ENCODE results near the gene MAPKAP1.

MAPKAP1 gene

DNA sequence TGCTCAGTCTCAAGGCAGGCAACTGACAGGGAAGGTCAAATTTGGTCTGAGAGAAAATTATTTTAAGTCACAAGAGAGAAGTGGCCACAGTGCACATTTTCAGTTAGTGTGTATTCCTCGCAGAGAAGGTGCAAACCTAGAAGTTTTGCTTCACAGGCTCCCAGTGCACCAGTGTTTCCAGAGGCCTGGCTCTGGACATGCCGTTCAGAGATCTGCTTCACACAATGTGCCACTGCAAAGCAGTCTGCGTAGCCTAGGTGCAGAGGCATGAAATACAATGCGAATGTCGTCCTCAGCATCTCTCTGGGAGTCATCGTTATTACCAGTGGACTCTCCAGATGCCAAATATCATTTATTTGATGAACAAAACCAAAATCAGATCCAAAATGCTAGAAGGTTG, 147.8 kb downstream of the MAPKAP1 start:
- DNase-seq, result no peak

DNA sequence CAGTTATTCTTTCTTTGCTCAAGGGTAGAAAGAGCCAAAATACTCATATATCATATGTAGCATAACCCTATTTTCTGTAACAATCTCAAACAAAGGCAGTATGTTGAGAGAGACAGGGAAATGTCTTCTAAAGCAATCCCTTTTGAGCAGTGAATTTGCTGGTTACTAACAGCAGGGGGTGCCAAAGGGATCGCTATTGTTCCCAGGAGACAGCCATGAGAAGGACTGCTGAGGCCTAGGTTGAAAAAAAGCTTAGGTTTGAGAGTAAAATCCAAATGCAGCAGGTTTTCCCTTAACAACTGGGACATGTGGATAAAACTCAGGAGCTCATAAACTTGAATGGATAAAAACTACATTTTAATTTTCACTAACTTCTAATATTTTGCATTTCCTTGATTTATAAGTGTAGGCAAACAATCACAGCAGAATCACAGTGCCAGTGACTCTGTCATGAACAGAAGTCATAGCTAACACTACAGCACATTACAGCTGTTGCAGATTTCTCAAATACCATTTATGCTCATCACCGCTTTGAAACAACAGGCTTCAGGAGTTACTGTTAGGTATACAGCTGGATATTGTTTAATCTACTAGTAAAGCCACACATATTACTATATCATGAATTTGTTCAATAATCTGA, 148.4 kb downstream of the MAPKAP1 start:
- peak; percentile 9 for DNase-seq

DNA sequence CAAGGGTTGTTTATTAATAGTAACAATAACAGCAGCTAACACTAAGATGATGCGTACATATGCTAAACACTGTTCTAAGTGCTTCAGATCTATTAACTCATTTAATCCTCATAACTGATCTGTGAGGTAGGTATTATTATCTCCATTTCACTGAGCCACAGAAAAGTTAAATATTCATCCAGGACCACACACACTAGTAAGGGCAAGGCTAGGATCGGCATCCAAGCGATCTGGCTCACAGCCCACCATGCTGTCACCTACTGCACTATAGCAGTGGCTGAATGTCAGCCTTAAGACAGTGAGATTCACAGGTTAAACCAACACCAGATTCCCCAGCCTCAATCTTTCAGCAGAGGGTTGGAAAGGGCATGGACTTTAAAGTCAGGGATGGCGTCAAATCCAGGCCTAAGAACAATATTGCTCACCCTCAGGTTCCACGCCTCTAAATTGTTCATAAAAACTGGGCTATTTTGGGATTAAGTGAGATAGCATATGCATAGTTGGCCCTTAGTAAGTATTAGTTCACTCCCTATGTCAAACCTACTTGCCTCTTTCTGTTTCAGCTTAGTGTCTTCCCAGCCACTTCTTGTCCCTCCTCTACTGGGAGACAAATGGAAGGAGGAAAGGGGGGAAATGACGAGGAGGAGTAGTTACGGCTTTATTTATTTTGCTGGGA, 150.8 kb downstream of the MAPKAP1 start:
- no peak for DNase-seq

DNA sequence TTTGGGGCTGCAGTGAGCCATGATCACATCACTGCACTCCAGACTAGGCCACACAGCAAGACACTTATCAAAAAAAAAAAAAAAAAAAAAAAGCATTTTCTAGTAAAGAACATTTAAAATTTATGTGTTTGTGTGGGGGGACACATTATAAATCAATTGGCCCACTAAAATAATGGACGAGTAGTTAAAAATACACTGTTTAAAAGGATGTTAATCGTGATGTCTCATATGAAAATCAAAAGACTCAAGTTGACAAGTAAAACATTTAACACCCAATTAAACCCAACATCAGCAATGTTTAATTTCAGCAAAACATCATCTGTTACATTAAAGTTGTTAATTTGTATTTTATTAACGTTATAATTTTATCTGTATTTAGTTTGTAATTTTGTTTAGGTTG, 152.3 kb downstream of the MAPKAP1 start:
- DNase-seq, result no peak

DNA sequence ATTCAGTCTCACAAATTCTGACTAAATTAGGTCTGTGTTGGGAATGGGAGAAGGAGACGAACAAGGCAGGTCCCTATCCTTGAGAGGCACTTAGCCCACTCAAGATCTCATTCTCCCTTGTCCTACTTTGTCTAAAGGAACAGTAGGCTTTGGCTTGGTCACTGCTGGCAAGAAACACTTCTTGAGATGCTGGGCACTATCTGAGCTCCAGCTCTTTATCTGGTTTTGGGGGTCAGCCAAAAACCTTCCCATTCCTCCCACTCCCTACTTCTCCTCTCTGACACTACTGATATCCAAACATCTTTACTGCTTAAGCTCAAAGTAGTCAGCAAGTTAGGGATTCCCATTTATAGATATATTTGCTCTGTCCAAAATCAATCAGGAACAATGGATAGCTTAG, 155.2 kb downstream of the MAPKAP1 start:
- no peak for DNase-seq

DNA sequence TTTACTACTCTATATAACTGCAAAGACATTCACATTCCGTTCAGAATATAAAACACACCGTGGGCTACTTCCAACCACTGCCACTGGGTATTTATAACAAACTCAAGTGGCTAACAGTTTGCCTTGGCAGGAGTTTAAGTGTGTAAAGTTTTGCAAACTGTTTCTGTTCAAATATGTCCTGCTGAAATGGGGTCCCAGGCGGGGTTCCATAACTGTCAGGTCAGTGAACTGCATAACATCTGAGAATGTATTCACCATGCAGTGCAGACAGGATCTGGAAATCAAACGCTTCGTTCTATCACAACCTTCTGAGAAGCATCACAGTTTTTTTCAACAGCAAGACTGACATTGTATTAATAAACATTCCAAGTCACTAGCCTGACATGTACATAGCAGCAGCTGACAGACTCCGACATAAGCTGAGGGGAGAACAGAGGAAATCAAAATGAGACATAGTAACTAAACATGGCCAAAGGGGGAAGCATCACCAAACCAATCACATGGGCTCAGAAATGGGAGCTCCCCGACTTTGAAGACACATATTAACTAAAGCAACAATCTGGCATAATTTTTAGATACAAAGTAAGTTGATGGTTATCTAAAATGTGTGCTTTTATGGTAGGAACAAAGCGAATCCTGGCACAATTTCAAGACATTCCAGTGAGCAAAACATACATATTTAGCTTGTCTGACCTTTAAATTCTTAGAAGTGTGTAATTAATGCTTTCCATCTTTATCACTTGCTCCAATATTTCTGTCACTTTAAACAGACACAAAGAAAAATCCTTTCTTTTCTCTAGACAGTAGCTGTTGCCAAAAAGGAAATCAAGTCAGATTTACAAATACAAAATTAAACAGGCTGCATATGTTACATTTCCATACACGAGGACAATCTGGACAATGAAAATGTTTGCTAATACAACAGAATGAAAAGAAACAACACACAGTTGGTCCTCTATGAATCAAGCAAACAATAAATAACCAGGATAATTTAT, 156.8 kb downstream of the MAPKAP1 start:
- no peak for DNase-seq

DNA sequence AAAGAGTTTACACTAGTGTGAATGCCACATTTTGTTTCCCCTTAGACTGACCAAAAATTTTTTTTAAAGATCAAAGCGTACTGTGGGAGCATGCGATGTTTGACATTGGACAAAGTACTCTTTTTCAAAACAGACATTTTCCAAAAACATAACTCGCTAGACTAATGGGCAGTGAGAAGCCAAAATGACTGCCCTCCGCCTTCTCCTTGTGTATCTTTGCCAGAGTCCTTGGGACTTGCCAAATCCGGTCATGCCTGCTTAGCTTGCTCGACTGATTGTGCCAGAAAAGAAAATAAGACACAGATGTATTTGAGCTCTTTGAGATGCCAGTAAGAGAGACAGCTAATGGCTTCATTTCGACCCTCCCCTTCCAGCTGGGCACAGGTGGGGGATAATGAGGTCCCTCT, 157.5 kb downstream of the MAPKAP1 start:
- DNase-seq, result no peak

DNA sequence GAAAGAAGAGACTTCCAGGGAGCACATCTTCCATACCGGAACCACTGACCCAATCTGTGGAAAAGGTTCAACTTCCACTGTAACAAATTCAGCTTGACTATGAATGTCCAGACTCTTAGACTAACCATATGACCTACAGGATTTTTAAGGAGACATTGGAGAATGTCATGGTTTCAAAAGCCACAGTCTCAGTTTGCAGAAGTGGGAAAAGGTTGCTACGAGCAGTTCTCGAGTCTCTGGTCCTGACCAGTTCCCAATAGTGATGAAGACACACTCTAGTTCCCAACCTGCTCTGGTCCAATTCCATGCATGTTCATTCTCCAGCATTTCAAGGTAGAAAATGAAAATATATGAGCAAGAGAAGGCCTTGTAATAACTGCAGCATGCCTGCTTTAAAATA, 158.0 kb downstream of the MAPKAP1 start:
- DNase-seq, result no peak

DNA sequence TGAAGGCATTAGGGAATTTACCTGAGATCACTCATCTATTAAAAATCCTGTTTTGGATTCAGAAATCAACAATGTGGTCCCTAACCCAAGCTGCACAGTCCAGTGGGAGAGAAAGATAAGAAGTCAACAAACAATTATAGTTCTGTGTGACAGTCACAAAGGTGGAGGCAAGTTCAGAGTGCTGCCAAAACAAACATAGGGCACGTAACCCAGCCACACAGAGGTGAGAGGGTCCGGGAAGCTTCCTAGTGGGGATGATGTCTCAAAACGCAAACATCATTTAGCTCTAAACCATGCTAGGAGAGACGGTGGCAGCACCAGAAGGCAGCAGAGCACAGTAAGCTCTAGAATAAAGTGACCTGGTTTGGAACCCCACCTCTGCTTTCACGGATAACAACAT, 158.9 kb downstream of the MAPKAP1 start:
- no peak for DNase-seq

DNA sequence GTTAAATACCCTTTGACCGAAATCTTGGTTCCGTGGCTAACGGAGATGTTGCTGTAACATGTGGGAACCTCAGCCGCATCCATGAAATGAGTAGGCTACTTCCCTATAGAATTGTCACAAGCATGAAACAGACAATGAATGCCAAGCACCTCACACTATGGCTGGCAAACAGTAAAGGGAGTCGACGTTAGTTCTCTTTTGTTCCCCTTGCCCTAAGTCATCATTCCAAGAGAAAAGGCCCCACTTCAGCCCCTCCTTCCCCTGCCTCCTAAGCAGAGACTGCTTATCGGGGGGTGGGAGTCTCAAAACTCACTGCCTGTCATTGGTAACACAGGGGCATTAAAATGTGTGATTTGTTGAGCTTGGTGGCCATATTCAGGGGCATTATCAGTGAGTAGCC, 159.6 kb downstream of the MAPKAP1 start:
- DNase-seq, result no peak

DNA sequence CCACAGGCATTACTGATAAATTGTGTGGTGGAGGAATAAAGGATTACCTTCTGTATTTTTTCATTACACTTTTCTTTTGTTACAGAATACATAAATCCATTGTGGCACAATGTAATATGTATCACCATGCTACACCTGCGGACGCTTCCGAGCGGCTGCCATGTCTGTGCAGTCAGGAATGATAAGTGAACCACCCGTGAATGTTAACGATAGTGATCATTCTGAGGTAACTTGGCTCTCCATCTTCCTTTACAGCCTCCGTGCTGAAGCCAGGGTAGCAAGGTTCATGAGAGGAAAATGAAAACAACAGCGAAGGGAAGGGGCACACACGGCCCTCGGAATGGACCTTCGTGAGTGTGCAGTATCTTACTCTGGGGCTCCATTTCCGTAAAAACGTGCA, 161.2 kb downstream of the MAPKAP1 start:
- DNase-seq, result no peak

DNA sequence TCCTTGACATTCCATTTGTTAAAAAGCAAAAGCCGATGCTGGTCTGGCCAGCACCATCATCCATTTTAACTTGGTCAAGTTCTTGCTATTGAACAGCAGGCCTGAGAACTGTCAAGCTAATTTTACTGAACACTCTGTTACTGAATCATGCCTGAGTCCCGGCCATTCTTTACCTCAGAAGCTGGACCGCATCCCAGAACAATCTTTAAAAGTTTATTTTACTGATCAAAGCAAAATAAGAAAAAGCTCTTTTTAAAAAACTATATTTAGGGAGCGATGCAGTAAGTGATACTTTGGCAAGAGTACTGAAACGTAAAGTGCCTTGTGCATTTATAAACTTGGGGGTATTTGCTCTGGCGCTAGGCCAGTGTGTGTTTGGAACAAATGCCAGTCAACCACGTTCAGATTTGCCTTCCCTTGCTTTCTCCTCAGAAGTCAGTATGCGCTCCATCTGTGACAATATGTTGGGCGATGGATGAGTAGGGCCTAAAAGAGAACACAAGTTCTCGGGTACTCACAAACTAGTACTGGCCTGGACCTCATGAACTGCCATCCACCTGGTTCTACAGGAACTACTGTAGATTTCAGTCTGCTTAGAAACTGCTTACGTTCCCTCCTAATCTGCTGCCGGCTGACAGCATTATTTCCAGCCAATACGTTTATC, 161.9 kb downstream of the MAPKAP1 start:
- no peak for DNase-seq

DNA sequence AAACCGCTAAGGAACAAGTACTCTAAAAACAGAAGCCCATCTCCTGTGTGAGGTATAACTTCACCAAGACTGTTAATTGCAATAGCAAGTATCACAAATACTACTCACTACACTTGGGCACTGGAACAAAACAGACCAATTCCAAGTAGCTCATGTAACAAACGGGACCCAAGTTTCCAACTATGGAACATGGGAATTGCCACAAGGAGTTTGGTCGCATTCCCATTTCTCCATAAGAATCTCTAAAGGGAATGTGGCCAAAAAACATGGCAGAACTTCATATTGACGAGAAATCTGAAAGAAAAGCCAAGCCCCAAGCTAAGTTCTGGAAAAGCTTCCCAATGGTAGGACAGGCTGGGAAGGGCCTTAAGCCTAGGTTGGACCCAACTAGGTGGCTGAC, 162.5 kb downstream of the MAPKAP1 start:
- no peak for DNase-seq

DNA sequence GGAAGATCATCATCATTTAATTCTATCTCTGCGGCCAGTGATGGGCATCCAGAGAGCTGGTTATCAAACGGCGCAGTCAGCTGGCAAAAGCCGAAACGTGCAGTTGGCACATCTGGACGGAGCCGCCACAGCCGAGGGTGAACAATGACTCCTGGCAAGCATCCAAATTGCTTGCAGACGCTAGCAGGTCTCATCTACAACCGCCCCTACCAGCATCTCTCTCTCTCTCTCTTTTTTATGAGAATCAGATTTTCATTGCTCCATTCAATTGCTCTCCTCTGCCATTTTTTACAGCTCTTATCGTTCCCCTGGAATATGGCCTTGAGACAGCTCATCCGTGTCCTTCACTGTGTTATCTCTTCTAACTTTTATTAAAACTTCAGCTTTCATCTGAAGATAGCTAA, 165.2 kb downstream of the MAPKAP1 start:
- no peak for DNase-seq

DNA sequence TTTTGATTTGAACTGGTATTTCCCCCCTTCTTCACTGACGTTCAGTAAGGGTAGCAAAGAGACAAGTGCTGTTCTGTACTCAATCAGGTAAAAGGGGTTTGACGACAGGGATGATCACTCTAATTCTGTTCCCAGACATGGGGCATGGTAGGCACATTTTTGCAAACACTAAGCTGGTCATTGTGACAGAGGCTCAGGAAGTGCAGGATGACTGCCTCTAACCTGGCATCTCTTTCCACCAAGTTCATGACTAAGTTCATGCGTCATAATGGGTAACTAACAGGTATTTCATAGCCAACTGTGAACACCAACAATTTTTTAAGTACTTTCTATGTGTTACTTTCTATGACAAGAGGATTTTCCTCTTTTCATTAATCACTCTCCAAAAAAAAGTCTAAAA, 166.5 kb downstream of the MAPKAP1 start:
- DNase-seq, result no peak

DNA sequence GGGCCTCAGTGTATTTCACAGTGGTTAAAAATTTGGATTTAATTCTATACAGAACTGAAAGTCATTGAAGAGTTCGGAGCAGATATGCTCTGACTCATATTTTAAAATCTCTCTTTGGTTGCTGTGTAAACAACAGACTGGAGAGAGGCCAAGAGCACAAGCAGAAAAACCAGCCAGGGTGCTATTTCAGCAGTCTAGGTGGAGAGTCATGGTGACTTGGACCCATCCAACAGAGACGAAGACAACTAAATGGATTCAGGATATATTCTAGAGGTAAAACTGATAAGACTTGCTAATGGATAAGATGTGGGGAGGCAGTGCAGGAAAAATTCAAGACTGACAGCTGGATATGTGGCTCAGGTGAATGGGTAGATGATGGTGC, 168.9 kb downstream of the MAPKAP1 start:
- no peak for DNase-seq

DNA sequence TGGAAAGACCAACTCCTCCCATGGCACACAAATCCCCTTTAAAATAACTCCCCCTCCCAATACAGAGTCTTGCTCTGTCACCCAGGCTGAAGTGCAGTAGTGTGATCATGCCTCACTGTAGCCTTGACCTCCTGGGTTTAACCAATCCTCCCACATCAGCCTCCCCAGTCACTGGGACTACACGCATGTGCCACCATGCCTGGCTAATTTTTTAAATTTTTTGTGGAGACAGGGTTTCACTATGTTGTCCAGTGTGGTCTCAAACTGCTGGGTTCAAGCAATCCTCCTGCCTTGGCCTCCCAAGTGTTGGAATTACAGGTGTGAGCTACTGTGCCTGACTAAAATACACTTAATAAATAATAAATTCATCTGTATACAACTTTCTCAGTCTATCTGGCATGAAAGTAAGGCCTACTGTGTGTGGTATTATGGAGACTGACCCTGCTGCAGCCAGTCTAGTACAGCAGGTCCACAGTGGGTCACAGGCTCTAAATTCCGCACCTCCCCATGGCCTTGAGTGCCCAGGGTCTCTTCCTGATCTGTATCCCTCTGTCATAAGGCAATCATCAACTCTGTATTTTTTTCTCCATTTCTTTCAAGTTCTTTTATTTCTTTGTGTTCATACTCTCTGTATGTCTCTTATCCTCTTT, 169.4 kb downstream of the MAPKAP1 start:
- DNase-seq, result no peak

DNA sequence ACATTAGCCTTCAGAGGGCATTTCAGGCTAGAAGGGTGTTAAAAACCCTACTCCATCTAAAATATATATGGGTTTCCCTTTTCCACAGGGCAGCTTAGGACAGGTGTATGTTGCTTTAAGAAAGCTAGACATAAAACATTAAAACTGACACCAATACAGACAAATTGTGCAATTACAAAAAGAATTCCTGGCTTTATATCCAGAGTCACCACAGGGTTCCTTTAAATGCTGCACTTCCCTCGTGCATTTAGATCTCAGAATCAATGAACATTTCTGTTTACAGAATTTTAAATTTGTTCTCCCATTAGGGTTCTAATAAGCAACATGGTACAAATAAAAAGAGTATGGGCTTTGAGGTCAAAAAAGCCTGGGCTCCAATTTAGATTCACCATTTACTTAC, 170.2 kb downstream of the MAPKAP1 start:
- no peak for DNase-seq

DNA sequence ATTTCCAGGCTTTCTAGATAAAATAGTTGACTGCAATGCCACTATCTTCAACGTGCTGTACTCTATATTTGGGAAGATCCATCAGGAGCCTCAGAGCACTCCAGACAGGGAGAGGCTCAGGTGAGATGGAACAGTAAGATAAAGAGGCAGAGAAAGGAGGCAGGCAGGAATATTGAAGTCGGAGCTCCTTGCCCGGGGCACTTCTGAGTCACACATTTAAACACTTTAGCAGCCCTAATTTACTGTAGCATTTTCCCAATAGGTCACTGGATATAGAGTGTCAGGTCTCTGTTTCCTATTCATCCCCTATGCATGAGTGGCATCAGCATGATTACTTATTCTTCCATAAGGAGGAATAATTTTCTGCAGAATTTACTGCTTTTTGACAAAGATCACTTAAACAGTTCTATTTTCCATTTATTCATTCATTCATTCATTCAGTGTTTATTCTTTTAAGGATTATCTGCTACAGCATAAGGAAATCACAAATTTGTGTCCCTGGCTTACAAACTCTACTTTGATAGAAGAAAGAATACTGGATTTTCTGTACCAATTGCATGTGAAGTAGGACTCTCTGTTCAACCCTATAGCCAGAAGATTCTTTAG, 170.7 kb downstream of the MAPKAP1 start:
- no peak for DNase-seq

DNA sequence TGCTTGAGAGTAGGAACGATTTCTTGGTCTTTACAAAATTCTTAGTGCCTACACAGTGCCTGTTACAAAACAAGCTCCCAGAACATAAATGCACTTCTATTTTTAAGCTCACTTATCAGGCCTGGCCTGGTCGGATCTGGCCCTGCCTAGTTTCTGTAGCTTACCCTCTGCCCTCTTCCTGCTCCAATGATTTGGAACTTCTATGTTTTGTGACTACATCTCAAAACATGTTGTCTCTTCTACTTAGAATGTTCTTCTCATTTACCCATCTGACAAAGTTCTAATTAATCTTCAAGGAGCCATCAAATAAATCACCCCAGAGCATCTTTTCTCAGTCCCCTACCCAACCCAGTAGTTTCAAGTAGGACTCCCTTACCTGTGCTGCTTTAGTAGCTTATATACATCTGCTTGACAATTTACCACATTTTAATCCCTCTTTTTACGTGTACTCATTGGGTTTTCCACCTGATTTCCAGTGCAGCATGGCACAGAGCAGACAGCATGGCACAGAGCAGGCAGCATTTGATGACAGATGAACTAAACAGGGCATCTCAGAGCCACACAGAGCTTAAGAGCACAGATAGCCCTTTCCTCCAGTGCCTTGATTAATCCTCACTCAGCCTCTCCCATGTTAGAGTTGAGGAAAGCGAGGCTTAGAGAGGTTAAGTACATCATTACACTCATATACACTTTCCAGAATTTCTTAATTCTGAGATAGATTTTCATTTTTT, 171.9 kb downstream of the MAPKAP1 start:
- DNase-seq, result no peak

DNA sequence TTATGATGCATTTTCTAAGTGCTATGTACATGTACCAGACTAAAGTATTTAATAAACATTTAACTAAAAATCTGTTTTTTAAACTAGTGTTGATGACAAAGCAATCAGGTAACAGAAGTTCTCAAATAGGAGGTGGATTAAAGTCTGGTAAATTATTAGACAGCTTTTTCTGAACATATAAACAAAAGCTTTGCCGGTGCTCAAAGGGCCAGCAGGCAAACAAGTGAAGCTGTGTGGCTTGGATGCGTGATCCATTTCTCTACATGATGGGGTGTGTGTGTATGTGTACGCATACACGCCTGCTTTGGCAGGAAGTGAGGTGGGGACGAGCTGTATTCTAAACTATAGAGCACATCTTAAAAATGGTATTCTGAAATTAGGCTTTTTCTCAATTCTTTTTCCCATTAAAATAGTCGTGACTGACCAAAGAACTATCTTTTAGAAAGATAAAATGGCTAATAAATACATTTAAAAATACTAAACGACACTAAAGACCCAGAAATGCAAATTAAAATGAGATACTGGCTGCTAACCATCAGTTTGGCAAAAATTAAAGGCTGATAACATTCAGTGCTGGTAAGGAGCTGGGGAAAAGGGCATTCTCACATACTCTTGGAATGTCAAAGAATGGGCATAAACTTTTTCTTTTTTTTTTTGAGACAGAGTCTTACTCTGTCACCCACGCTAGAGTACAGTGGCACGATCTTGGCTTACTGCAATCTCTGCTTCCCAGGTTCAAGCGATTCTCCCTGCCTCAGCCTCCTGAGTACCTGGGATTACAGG, 174.0 kb downstream of the MAPKAP1 start:
- DNase-seq, result no peak

All from T-helper 9 cell (primary cell).